HG03159 (cell line): ENCODE results near the gene ARHGAP22.

Source experiments
- ATAC-seq: cut with Tn5 transposase; IDR thresholded peaks from one replicate; pipeline ENCODE4 v1.9.1; 2021; ENCODE audit warnings: mild to moderate bottlenecking, moderate library complexity; ENCODE audit not compliant: unreplicated experiment

The ARHGAP22 gene

DNA sequence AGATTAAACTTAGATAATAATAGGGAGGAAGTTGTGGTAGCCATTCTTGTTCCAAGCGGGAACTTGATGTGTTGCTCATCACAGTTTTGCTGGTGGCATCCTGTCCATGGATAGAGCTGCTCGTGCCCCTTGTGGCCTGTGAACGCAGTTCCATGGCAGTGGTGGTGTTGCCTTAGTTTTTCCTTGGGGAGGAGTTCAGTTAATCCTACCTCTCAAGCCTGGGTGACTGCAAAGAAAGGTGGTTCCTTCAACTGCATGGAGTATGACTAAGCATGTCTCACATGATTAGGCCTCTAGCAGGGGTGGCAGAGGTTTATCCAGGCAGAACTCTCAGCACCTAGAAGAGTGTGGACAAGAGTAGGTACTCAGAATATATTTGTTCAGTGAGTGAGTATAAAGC lies 198.7 kb downstream of the ARHGAP22 start:
- no peak for ATAC-seq

DNA sequence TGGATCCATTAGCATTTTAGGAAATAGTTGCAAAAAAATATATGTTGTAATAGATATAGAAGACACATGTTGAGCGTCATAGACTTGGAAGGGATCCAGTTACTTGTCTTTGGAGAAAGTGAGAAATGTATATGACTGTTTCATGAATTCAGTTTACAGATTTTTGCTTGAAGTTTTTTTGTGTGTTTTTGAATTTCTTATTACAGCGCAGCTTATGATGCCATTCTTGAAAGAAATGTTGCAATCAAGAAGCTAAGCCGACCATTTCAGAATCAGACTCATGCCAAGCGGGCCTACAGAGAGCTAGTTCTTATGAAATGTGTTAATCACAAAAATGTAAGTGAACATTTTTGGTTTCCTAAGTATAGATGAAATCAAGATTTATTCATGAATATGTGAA lies 200.2 kb downstream of the ARHGAP22 start:
- no peak for ATAC-seq

- no peak for ATAC-seq
Observed at GRCh38 chr10:48400850-48401220, 204.0 kb downstream of the ARHGAP22 start.

- no peak for ATAC-seq
Observed at GRCh38 chr10:48400129-48400849, 204.6 kb downstream of the ARHGAP22 start.

DNA sequence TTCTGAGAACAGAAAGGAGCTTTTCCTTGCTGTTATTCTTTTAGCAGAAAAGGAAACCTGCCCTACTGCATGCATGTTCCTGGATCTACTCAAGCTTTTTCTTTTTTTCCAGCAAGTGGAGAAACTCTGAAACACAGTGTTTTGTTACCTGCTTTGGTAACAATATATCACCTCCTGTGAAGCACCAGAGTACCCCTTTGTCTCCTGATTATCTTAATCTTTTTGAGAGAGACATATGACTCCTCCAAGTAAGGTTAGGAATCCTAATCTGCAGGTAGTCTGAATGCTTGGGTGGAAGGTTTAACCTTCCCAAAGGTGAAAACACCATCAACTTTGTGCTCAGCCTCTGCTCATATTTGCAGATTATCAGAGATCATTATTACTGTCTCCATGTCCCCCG lies 205.3 kb downstream of the ARHGAP22 start:
- no peak for ATAC-seq

DNA sequence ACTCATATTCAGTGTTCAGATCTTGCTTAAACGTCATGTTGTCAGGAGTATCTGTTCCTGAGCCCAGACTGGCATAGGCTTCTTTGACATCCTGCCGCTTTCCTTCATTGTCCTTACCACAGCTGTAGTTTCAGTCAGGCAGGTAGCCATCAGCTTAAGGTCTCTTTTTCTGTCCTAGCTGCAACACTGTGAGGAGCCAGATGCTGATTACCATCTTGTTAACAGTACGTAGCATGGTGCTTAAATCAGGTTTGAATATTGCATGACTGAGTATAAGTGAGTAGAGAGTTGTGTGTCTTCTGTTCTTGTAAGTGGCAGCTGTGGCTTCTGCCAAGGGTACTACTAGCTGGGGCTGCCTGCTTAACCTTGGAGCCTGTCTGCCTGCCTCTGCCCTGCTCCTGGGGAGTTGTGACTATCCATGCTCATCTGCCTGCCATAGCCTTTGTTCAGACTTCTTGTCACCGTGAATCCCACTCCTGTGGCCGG lies 205.8 kb downstream of the ARHGAP22 start:
- no peak for ATAC-seq

DNA sequence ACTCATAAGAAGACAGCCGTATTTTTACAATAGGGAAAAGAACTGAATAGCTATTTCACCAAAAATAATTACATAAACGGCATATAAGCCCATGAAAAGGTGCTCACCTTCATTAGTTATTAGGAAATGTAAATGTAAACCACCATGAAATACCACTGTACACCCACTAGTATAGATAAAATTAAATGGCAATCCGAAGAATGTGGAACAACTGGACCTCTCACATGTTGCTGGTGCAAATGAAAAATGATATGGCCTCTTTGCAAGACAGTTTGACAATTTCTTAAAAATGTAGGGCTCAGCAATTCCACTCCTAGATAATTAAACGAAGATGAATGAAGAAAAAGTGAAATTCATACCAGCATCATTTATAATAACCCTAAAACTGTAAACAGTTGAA lies 206.6 kb downstream of the ARHGAP22 start:
- no peak for ATAC-seq
